NCI-H748 treated with DMSO at 0.1 percent for 48 hours (cell line): Measurements from ENCODE around the gene LYAR.
A peak's percentile ranks its signal among the peaks of the same experiment; 100 is the strongest.
"Not testable (repeated sequence)": the region's sequence is repeated elsewhere in the genome, so short reads cannot be mapped to it uniquely, and the experiment has no call there.

ENCODE experiments used
- DNase-seq: peaks from one replicate; lab custom pipeline; 2025; lab: John Stamatoyannopoulos, UW

The LYAR gene

GRCh38 chr4:4260185-4260751, 29.7 kb downstream of the LYAR start:
- DNase-seq = no peak

GRCh38 chr4:4259484-4260100, 30.4 kb downstream of the LYAR start:
- DNase-seq = no peak

GRCh38 chr4:4257705-4258104, 32.2 kb downstream of the LYAR start:
- not testable (repeated sequence) for DNase-seq

- no peak for DNase-seq
Observed at GRCh38 chr4:4256799-4257198, 33.2 kb downstream of the LYAR start.

GRCh38 chr4:4254666-4255065, 35.3 kb downstream of the LYAR start:
- no peak for DNase-seq

GRCh38 chr4:4254199-4254598, 35.8 kb downstream of the LYAR start:
- no peak for DNase-seq

- no peak for DNase-seq
Observed at GRCh38 chr4:4249866-4250265, 40.1 kb downstream of the LYAR start.

GRCh38 chr4:4249342-4249741, 40.6 kb downstream of the LYAR start:
- DNase-seq = not testable (repeated sequence)

GRCh38 chr4:4248885-4249203, 41.1 kb downstream of the LYAR start:
- DNase-seq = no peak

GRCh38 chr4:4248029-4248884, 41.7 kb downstream of the LYAR start, which contains the start of gene TMEM128:
Gene TMEM128, minus strand, starts transcription at chr4:4248223. Its CDS starts 21 bp downstream, at chr4:4248202.
- DNase-seq = peak; percentile 16

- no peak for DNase-seq
Observed at GRCh38 chr4:4247696-4248028, 42.3 kb downstream of the LYAR start.

GRCh38 chr4:4245172-4245571, 44.8 kb downstream of the LYAR start:
- DNase-seq = no peak

GRCh38 chr4:4239551-4239950, 50.4 kb downstream of the LYAR start:
- DNase-seq = not testable (repeated sequence)

GRCh38 chr4:4233610-4234009, 56.3 kb downstream of the LYAR start:
- DNase-seq = no peak

- no peak for DNase-seq
Observed at GRCh38 chr4:4228356-4228668, 61.6 kb downstream of the LYAR start.

- no peak for DNase-seq
Observed at GRCh38 chr4:4227510-4228355, 62.2 kb downstream of the LYAR start.

- no peak for DNase-seq
Observed at GRCh38 chr4:4226606-4227438, 63.1 kb downstream of the LYAR start, which contains the start of gene OTOP1. Gene OTOP1, minus strand, starts transcription at chr4:4226929. Its CDS starts 65 bp downstream, at chr4:4226864.

- no peak for DNase-seq
Observed at GRCh38 chr4:4225915-4226605, 63.9 kb downstream of the LYAR start.
